Liver (tissue), 9 donors: ENCODE results near the gene BARX1. TPM values are rescaled to one million over a fixed set of nuclear protein-coding genes. Genes with fewer than 3 reads are reported as not detected.

ENCODE experiments used
- DNase-seq: peaks from one replicate; pipeline ENCODE4 v3.0.0-alpha.2; 2017; ENCODE audit warnings: low spot score
- H3K27ac ChIP-seq, 2 donors: one replicate each; pipeline ENCODE4 v1.7.0; 2013; ENCODE audit warnings: inconsistent platforms in 2 of 2, low read length in 2 of 2, control low read depth in 1 of 2, low read depth in 1 of 2, mild to moderate bottlenecking in 1 of 2
- H3K27me3 ChIP-seq, 4 donors: one replicate each; pipeline versions ENCODE4 v1.6.1 to v1.7.0; 2013; ENCODE audit warnings: low read length in 3 of 4, inconsistent platforms in 1 of 4, mild to moderate bottlenecking in 1 of 4, moderate library complexity in 1 of 4; ENCODE audit not compliant: control insufficient read depth in 4 of 4, insufficient read depth in 4 of 4
- H3K36me3 ChIP-seq, 4 donors: one replicate each; pipeline versions ENCODE4 v1.6.1 to v1.7.0; 2013; ENCODE audit warnings: low read length in 3 of 4, mild to moderate bottlenecking in 3 of 4, low read depth in 1 of 4, moderate library complexity in 1 of 4; ENCODE audit not compliant: control insufficient read depth in 4 of 4, insufficient read depth in 3 of 4
- H3K4me1 ChIP-seq, 4 donors: one replicate each; pipeline versions ENCODE4 v1.6.1 to v1.7.0; 2013; ENCODE audit warnings: low read length in 3 of 4, mild to moderate bottlenecking in 3 of 4, moderate library complexity in 1 of 4; ENCODE audit not compliant: control insufficient read depth in 4 of 4, insufficient read depth in 4 of 4
- H3K4me3 ChIP-seq, 3 donors: one replicate each; pipeline versions ENCODE4 v1.6.1 to v1.7.0; 2013; ENCODE audit warnings: low read length in 3 of 3, control low read depth in 1 of 3, low read depth in 1 of 3, mild to moderate bottlenecking in 1 of 3
- H3K9ac ChIP-seq, 2 donors: one replicate each; pipeline ENCODE4 v1.7.0; 2013; ENCODE audit warnings: low read length in 2 of 2, mild to moderate bottlenecking in 2 of 2, moderate library complexity in 2 of 2, control low read depth in 1 of 2, low read depth in 1 of 2
- H3K9me3 ChIP-seq, 4 donors: one replicate each; pipeline versions ENCODE4 v1.6.1 to v1.7.0; 2013; ENCODE audit warnings: low read length in 3 of 4; ENCODE audit not compliant: control insufficient read depth in 4 of 4
- ATF3 ChIP-seq: IDR thresholded peaks from 2 replicates; pipeline ENCODE4 v1.6.1; 2016; ENCODE audit warnings: antibody characterized with exemption
- EGR1 ChIP-seq, 2 donors: IDR thresholded peaks; 2 replicates each; pipeline ENCODE4 v1.6.1; 2016 to 2018; ENCODE audit warnings: antibody characterized with exemption in 2 of 2, low read depth in 2 of 2
- FOXA1 ChIP-seq: IDR thresholded peaks from 2 replicates; pipeline ENCODE4 v1.6.1; 2016; ENCODE audit warnings: antibody characterized with exemption
- FOXA2 ChIP-seq: IDR thresholded peaks from 2 replicates; pipeline ENCODE4 v1.6.1; 2016; ENCODE audit warnings: antibody characterized with exemption
- GABPA ChIP-seq, 2 donors: IDR thresholded peaks in 1 of 2; conservative IDR thresholded peaks in 1 of 2; 2 replicates each; pipeline ENCODE4 v1.6.1; 2016; ENCODE audit warnings: antibody characterized with exemption in 2 of 2, mild to moderate bottlenecking in 1 of 2, moderate library complexity in 1 of 2
- HNF4A ChIP-seq, 2 donors: conservative IDR thresholded peaks; 2 replicates each; pipeline ENCODE4 v1.6.1; 2016; ENCODE audit warnings: antibody characterized with exemption in 2 of 2, mild to moderate bottlenecking in 2 of 2
- HNF4G ChIP-seq: IDR thresholded peaks from 2 replicates; pipeline ENCODE4 v1.6.1; 2016; ENCODE audit warnings: antibody characterized with exemption
- JUND ChIP-seq, 2 donors: IDR thresholded peaks; 2 replicates each; pipeline ENCODE4 v1.6.1; 2016; ENCODE audit warnings: antibody characterized with exemption in 2 of 2
- MAX ChIP-seq: IDR thresholded peaks from 2 replicates; pipeline ENCODE4 v1.6.1; 2016; ENCODE audit warnings: antibody characterized with exemption
- NR2F2 ChIP-seq: IDR thresholded peaks from 2 replicates; pipeline ENCODE4 v1.6.1; 2016; ENCODE audit warnings: antibody characterized with exemption
- RAD21 ChIP-seq, 2 donors: IDR thresholded peaks; 2 replicates each; pipeline ENCODE4 v1.6.1; 2016; ENCODE audit warnings: antibody characterized with exemption in 2 of 2, mild to moderate bottlenecking in 2 of 2
- REST ChIP-seq: IDR thresholded peaks from 2 replicates; pipeline ENCODE4 v1.6.1; 2016; ENCODE audit warnings: antibody characterized with exemption, mild to moderate bottlenecking
- RXRA ChIP-seq, 2 donors: IDR thresholded peaks; 2 replicates each; pipeline ENCODE4 v1.6.1; 2017 to 2018; ENCODE audit warnings: antibody characterized with exemption in 2 of 2, mild to moderate bottlenecking in 1 of 2
- TAF1 ChIP-seq: conservative IDR thresholded peaks from 2 replicates; pipeline ENCODE4 v1.6.1; 2016; ENCODE audit warnings: antibody characterized with exemption, mild to moderate bottlenecking
- YY1 ChIP-seq: IDR thresholded peaks from 2 replicates; pipeline ENCODE4 v1.6.1; 2016; ENCODE audit warnings: antibody characterized with exemption, mild to moderate bottlenecking
- WGBS: extraction: QIAGEN DNeasy Blood & Tissue Kit; methylation state at CpG from one replicate; pipeline ENCODE4 v1.1.7; 2013; 5-methylcytosine and 5-hydroxymethylcytosine counted together
- polyA plus RNA-seq, 2 donors: library from polyadenylated mRNA; stranded (reverse) in 1 of 2; unstranded in 1 of 2; fragments of 200-250 nt in 1 of 2; fragments of >200 nt in 1 of 2; fragmentation: Nextera tagmentation in 1 of 2; extraction: Ambion mirVana in 1 of 2; gene quantifications; one replicate each; pipeline versions ENCODE4 v1.2.1 to v1.2.3, GENCODE V29; 2013 to 2015
- total RNA-seq, 2 donors: library from RNA; depleted of rRNA; stranded (reverse); fragments of >200 nt; gene quantifications; one replicate each; pipeline ENCODE4 v1.2.3, GENCODE V29; 2014
- donor health status: healthy.
- donor health status: healthy.
- donor health status: healthy.
- donor health status: healthy.
- donor health status: healthy.

Gene BARX1
- total and polyA plus RNA-seq, 4 donors: not detected

GRCh38 chr9:93904649-93905472 lies 50.3 kb downstream of the BARX1 start:
- Histone ChIP-seq H3K4me3 (no peak overlapping the region), H3K36me3 (no peaks in the 10 kb centered on the region), H3K4me1 (no peaks in the 10 kb centered on the region), H3K27ac (no peak overlapping the region), H3K9ac (no peak overlapping the region), H3K27me3 (no peaks in the 10 kb centered on the region), H3K9me3 (no peaks in the 10 kb centered on the region)
- DNase-seq: no peak
- 79% methylated on average over 12 of the region's 12 CpGs for WGBS
- no peak for TF ChIP-seq HNF4G
- TF ChIP-seq FOXA2: no peak
- no peak for TF ChIP-seq RAD21 (IDR thresholded peaks at IDR 0.05)
- TF ChIP-seq HNF4A (conservative IDR thresholded peaks at IDR 0.05): no peak
- no peak for TF ChIP-seq YY1
- no peak for TF ChIP-seq RXRA (IDR thresholded peaks at IDR 0.05)
- no peak for TF ChIP-seq ATF3
- TF ChIP-seq JUND (IDR thresholded peaks at IDR 0.05): no peak
- no peak for TF ChIP-seq EGR1 (IDR thresholded peaks at IDR 0.05; ENCODE audit: low read depth in 2 of 2)
- TF ChIP-seq NR2F2: no peak
- no peak for TF ChIP-seq GABPA (IDR thresholded peaks at IDR 0.05 in 1 of 2, conservative IDR thresholded peaks at IDR 0.05 in 1 of 2)
- TF ChIP-seq TAF1: no peak
- no peak for TF ChIP-seq REST
- no peak for TF ChIP-seq FOXA1
- no peak for TF ChIP-seq MAX

- H3K9ac ChIP-seq: no peak overlapping the region
- H3K27me3 ChIP-seq: no peaks in the 10 kb centered on the region
- no peak for TF ChIP-seq MAX
- DNase-seq: no peak
- H3K4me1 ChIP-seq: no peaks in the 10 kb centered on the region
- WGBS: 83% methylated on average over 10 of the region's 10 CpGs
- no peak overlapping the region for H3K27ac ChIP-seq
- no peaks in the 10 kb centered on the region for H3K36me3 ChIP-seq
- H3K9me3 ChIP-seq: no peaks in the 10 kb centered on the region
- H3K4me3 ChIP-seq: no peak overlapping the region
Observed at GRCh38 chr9:93903886-93904648, 51.1 kb downstream of the BARX1 start.
